HG02973 (cell line): ENCODE results near the gene C2orf49.

Source experiments
- ATAC-seq: cut with Tn5 transposase; IDR thresholded peaks from one replicate; pipeline ENCODE4 v1.9.1; 2021; ENCODE audit warnings: moderate library complexity; ENCODE audit not compliant: unreplicated experiment

Gene C2orf49

DNA sequence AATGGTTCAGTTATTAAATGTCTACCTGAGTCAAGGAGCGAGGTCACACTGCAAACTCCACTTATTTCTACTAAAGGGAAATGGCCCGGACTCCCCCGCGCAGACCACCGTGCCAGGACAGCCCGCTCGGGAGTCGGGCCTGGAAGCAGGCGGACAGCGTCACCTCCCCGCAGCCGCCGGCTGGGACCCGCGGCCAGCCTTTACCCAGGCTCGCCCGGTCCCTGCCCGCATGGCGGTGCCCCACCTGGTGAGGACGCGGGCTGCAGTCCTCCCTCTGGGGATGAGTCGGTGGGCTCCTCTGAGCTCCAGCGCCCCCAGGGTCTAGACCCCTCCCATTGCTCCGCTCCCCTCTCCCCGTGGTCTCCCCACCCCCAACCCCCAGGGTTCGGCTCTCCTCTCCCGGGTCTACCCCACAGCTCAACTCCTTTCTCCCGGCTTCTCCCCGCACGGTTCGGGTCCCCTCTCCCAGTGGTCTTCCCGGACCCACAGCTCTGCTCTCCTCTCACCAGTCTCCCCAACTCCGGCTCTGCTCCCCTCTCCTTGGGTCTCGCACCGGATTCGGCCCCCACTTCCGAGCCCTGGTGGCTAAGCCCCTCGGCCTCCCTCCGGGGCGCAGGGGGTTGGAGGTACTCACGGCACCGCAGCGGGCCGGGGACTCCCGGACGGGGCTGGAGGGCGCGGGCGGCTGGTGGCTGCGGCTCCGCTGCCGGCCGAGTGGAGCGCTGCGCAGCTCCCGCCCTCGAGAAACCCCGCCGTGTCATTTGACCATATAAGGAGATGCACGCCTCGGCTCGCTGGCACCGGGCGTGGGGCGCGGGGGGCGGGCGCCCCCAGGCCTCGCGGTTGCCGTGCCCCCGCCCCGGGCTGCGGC is 61.2 kb downstream of the C2orf49 start, which contains the start of gene FHL2:
Gene FHL2 (minus strand): TSS at position 716 of the 871 bp plus-strand sequence. CDS start 12,535 bp downstream, outside the sequence.
- ATAC-seq, result peak; percentile 100
